B cell (primary cell): ENCODE results near the gene KIAA1191. TPM values are rescaled to one million over a fixed set of nuclear protein-coding genes. Genes with fewer than 3 reads are reported as not detected.

Experiments
- ATAC-seq: fragments of 200-7000 bp; cut with Tn5 transposase; one replicate; pipeline ENCODE4 v1.10.0; 2021; ENCODE audit warnings: low read depth, mild to moderate bottlenecking, moderate number of reproducible peaks, moderate library complexity
- CTCF ChIA-PET: fragments of 350-600 bp; sonication (Branson Sonifier 250); formaldehyde crosslinking; loops from one replicate; lab custom pipeline; 2021; ENCODE audit warnings: antibody characterized with exemption, inconsistent platforms; lab: Charles Lee
- POLR2A ChIA-PET: fragments of 350-600 bp; sonication (Branson Sonifier 250); formaldehyde crosslinking; loops from one replicate; lab custom pipeline; 2021; ENCODE audit warnings: antibody characterized with exemption; lab: Charles Lee
- DNase-seq: peaks from one replicate; pipeline ENCODE4 v3.0.0; 2013
- H2AFZ ChIP-seq: 2 replicates; pipeline ENCODE4 v1.6.1; 2012; ENCODE audit warnings: mild to moderate bottlenecking, low read depth, low read length; ENCODE audit not compliant: insufficient read depth, poor library complexity, severe bottlenecking
- H3K27ac ChIP-seq, 2 donors: 1 replicate in 1 of 2; 2 replicates in 1 of 2; pipeline ENCODE4 v1.5.1; 2012 to 2013; ENCODE audit warnings: low read length in 2 of 2, mild to moderate bottlenecking in 2 of 2, moderate library complexity in 1 of 2
- H3K27me3 ChIP-seq, 4 experiments: fragments of 200-600 bp in 1 of 4; sonication (generic) in 1 of 4; replicated peaks in 1 of 4; 1 replicate in 2 of 4; 2 replicates in 2 of 4; pipeline versions ENCODE4 v1.6.1 to v1.7.0; 2013 to 2016; ENCODE audit warnings: low read length in 3 of 4, mild to moderate bottlenecking in 2 of 4, mixed read lengths in 1 of 4, moderate library complexity in 1 of 4; ENCODE audit not compliant: insufficient read depth in 4 of 4, control insufficient read depth in 3 of 4; ENCODE audit errors: control extremely low read depth in 1 of 4
- H3K36me3 ChIP-seq, 2 experiments: replicated peaks in 1 of 2; 1 replicate in 1 of 2; 2 replicates in 1 of 2; pipeline versions ENCODE4 v1.6.1 to v1.7.1; 2013; ENCODE audit warnings: low read length in 1 of 2; ENCODE audit not compliant: insufficient read depth in 2 of 2, control insufficient read depth in 1 of 2; ENCODE audit errors: control extremely low read depth in 1 of 2, extremely low read depth in 1 of 2
- H3K4me1 ChIP-seq, 2 donors: fragments of 200-600 bp in 1 of 2; sonication (generic) in 1 of 2; 1 replicate in 1 of 2; 2 replicates in 1 of 2; pipeline versions ENCODE4 v1.5.1 to v1.6.1; 2013 to 2017; ENCODE audit warnings: low read length in 2 of 2; ENCODE audit not compliant: control insufficient read depth in 2 of 2, insufficient read depth in 2 of 2
- H3K4me2 ChIP-seq: replicated peaks from 2 replicates; pipeline ENCODE3; 2012; ENCODE audit warnings: mild to moderate bottlenecking, low read depth, low read length; ENCODE audit not compliant: poor library complexity, severe bottlenecking
- H3K4me3 ChIP-seq, 5 experiments: fragments of 200-600 bp in 1 of 5; sonication (generic) in 1 of 5; 1 replicate in 3 of 5; 2 replicates in 2 of 5; pipeline versions ENCODE4 v1.5.1 to v1.7.0; 2011 to 2016; ENCODE audit warnings: low read length in 4 of 5, mild to moderate bottlenecking in 4 of 5, low read depth in 2 of 5, control low read depth in 1 of 5, moderate library complexity in 1 of 5; ENCODE audit not compliant: insufficient read depth in 1 of 5; ENCODE audit errors: control extremely low read depth in 1 of 5, extremely low read depth in 1 of 5
- H3K79me2 ChIP-seq: fragments of 200-600 bp; sonication (generic); one replicate; pipeline ENCODE4 v1.6.0; 2016; ENCODE audit warnings: low read length; ENCODE audit not compliant: control insufficient read depth, insufficient read depth
- H3K9ac ChIP-seq: fragments of 200-600 bp; sonication (generic); 2 replicates; pipeline ENCODE4 v1.6.1; 2017; ENCODE audit warnings: mild to moderate bottlenecking, low read length, moderate library complexity
- H3K9me3 ChIP-seq, 3 donors: one replicate each; pipeline versions ENCODE4 v1.6.1 to v1.7.1; 2013; ENCODE audit warnings: low read length in 2 of 3; ENCODE audit not compliant: control insufficient read depth in 2 of 3, insufficient read depth in 1 of 3; ENCODE audit errors: control extremely low read depth in 1 of 3
- H4K20me1 ChIP-seq: 2 replicates; pipeline ENCODE4 v1.6.0; 2012; ENCODE audit warnings: mild to moderate bottlenecking, low read length; ENCODE audit not compliant: insufficient read depth, control insufficient read depth, poor library complexity, severe bottlenecking
- H3K27ac Mint-ChIP-seq: one replicate; pipeline ENCODE4 v1.8.0; 2021; ENCODE audit warnings: mixed read lengths
- H3K27me3 Mint-ChIP-seq: one replicate; pipeline ENCODE4 v1.8.0; 2021; ENCODE audit warnings: mixed read lengths
- H3K4me1 Mint-ChIP-seq: one replicate; pipeline ENCODE4 v1.8.0; 2021; ENCODE audit warnings: mixed read lengths
- H3K4me3 Mint-ChIP-seq: one replicate; pipeline ENCODE4 v1.8.0; 2021; ENCODE audit warnings: mixed read lengths
- H3K9me3 Mint-ChIP-seq: one replicate; pipeline ENCODE4 v1.8.0; 2022; ENCODE audit warnings: mixed read lengths; ENCODE audit not compliant: insufficient read depth
- CTCF ChIP-seq: fragments of 200-600 bp; IDR thresholded peaks from one replicate; pipeline ENCODE4 v1.8.0; 2022; ENCODE audit warnings: antibody characterized with exemption, mild to moderate bottlenecking
- EZH2 ChIP-seq: IDR thresholded peaks from 2 replicates; pipeline ENCODE4 v1.6.1; 2012; ENCODE audit warnings: borderline replicate concordance, low read depth, mild to moderate bottlenecking, moderate library complexity, low read length; ENCODE audit not compliant: insufficient read depth, poor library complexity, severe bottlenecking
- WGBS: methylation state at CpG from one replicate; pipeline ENCODE4 v1.1.5; 2013; ENCODE audit warnings: missing lambda C conversion rate; ENCODE audit not compliant: insufficient coverage; 5-methylcytosine and 5-hydroxymethylcytosine counted together
- intact Hi-C: fragments of 100-400 bp; cut with micrococcal nuclease; formaldehyde crosslinking; loops from one replicate; pipeline ENCODE4 v1.10.0; 2022
- polyA plus RNA-seq: library from polyadenylated mRNA; depleted of rRNA; stranded (reverse); fragments of >200 nt; gene quantifications from 2 replicates; pipeline ENCODE4 v1.2.3, GENCODE V29; 2012
- total RNA-seq, 2 donors: library from RNA; stranded (reverse); fragments of 120-200 nt in 1 of 2; gene quantifications; 1 replicate in 1 of 2; 2 replicates in 1 of 2; pipeline versions ENCODE4 v1.2.3 to v1.2.4, GENCODE V29; 2013 to 2022

Gene KIAA1191
- total and polyA plus RNA-seq, 2 donors (not counting 1 experiment from before 2014, with no cell fraction given) = 61.2 to 82.9 TPM

GRCh38 chr5:176400382-176401156 lies 39.0 kb upstream of the KIAA1191 start:
- intact Hi-C loops = no loop called here
- DNase-seq (no peak), ATAC-seq (no peak)
- CTCF ChIA-PET = interaction anchor here (0.9 kb wide), 1 partner anchor 16 kb away, joined by 3 read pairs; the partner anchor contains the start of gene CLTB
- Histone ChIP-seq H3K36me3 (peaks cover 1 to 4% of the 10 kb centered on the region in 2 experiments), H3K27me3 (no peaks in the 10 kb centered on the region), H3K4me3 (no peak overlapping the region), H3K27ac (no peak overlapping the region), H3K9ac (no peak overlapping the region), H3K4me2 (no peak overlapping the region), H3K79me2 (no peaks in the 10 kb centered on the region), H3K4me1 (no peaks in the 10 kb centered on the region), H4K20me1 (no peaks in the 10 kb centered on the region), H3K9me3 (no peaks in the 10 kb centered on the region), H2AFZ (no peak overlapping the region)
- POLR2A ChIA-PET = interaction anchor here (0.6 kb wide), 1 partner anchor 268 kb away, joined by 3 read pairs; no protein-coding TSS in a partner anchor
- 95% methylated on average over 14 of the region's 17 CpGs for WGBS
- Mint-ChIP-seq H3K9me3 (no peaks in the 10 kb centered on the region), H3K4me3 (no peak overlapping the region), H3K27me3 (no peaks in the 10 kb centered on the region), H3K27ac (no peak overlapping the region), H3K4me1 (no peaks in the 10 kb centered on the region)
- TF ChIP-seq CTCF (no peak), EZH2 (no peak)

- no peaks in the 10 kb centered on the region for H3K4me1 Mint-ChIP-seq
- ATAC-seq (no peak), DNase-seq (no peak)
- Histone ChIP-seq H2AFZ (no peak overlapping the region), H3K4me1 (no peaks in the 10 kb centered on the region), H3K79me2 (peaks cover 2% of the 10 kb centered on the region), H3K9ac (no peak overlapping the region), H3K27ac (no peak overlapping the region), H4K20me1 (no peaks in the 10 kb centered on the region), H3K27me3 (no peaks in the 10 kb centered on the region), H3K4me2 (no peak overlapping the region), H3K4me3 (no peak overlapping the region), H3K36me3 (peaks cover 0 to 6% of the 10 kb centered on the region in 2 experiments), H3K9me3 (no peaks in the 10 kb centered on the region)
- H3K9me3 Mint-ChIP-seq = no peaks in the 10 kb centered on the region
- 97% methylated on average over 17 of the region's 18 CpGs for WGBS
- ChIA-PET CTCF (no interaction called here), POLR2A (no interaction called here)
- intact Hi-C loops = no loop called here
- no peak overlapping the region for H3K27ac Mint-ChIP-seq
- TF ChIP-seq CTCF (no peak), EZH2 (no peak)
- no peak overlapping the region for H3K4me3 Mint-ChIP-seq
- no peaks in the 10 kb centered on the region for H3K27me3 Mint-ChIP-seq
Observed at GRCh38 chr5:176397736-176398420, 36.3 kb upstream of the KIAA1191 start.
